H1 (cell line): ENCODE results near the gene SPDEF. TPM values are rescaled to one million over a fixed set of nuclear protein-coding genes. Genes with fewer than 3 reads are reported as not detected.

ENCODE experiments used
- CTCF ChIA-PET: fragments of 300-600 bp; sonication (Branson Sonifier 250); formaldehyde crosslinking; loops from one replicate; lab custom pipeline; 2021; ENCODE audit not compliant: partially characterized antibody; lab: Charles Lee
- POLR2A ChIA-PET: fragments of 300-600 bp; sonication (Branson Sonifier 250); formaldehyde crosslinking; loops from one replicate; lab custom pipeline; 2021; ENCODE audit warnings: inconsistent platforms; ENCODE audit not compliant: partially characterized antibody; lab: Charles Lee
- DNase-seq, 2 experiments: peaks; one replicate each; pipeline versions ENCODE4 v3.0.0 to v3.0.0-alpha.2; 2010 to 2022; ENCODE audit warnings: low spot score in 2 of 2, low read depth in 1 of 2, mixed read lengths in 1 of 2
- FAIRE-seq: peaks from 2 replicates; lab custom pipeline; 2011; peaks lifted over from hg19 to GRCh38; lab: Jason Lieb, UNC
- H2AFZ ChIP-seq: 2 replicates; pipeline ENCODE4 v1.8.1; 2012; ENCODE audit warnings: low read length, inconsistent platforms
- H2AK5ac ChIP-seq: 2 replicates; pipeline ENCODE4 v1.6.1; 2013; ENCODE audit warnings: low read depth, low read length
- H2BK120ac ChIP-seq: replicated peaks from 2 replicates; pipeline ENCODE3; 2013; ENCODE audit warnings: low read depth, low read length, inconsistent platforms
- H2BK12ac ChIP-seq: 2 replicates; pipeline ENCODE4 v1.6.1; 2013; ENCODE audit warnings: low read depth, low read length
- H2BK15ac ChIP-seq: 2 replicates; pipeline ENCODE4 v1.6.1; 2013; ENCODE audit warnings: low read length
- H2BK20ac ChIP-seq: 2 replicates; pipeline ENCODE4 v1.6.1; 2013; ENCODE audit warnings: low read length
- H2BK5ac ChIP-seq: 2 replicates; pipeline ENCODE4 v1.6.1; 2013; ENCODE audit warnings: low read depth, low read length
- H3K14ac ChIP-seq: 2 replicates; pipeline ENCODE4 v1.6.1; 2013; ENCODE audit warnings: inconsistent platforms; ENCODE audit not compliant: insufficient read length
- H3K18ac ChIP-seq: 2 replicates; pipeline ENCODE4 v1.6.1; 2013; ENCODE audit warnings: low read length; ENCODE audit errors: extremely low read depth
- H3K23ac ChIP-seq: 2 replicates; pipeline ENCODE4 v1.6.1; 2013; ENCODE audit warnings: inconsistent platforms; ENCODE audit not compliant: insufficient read length
- H3K23me2 ChIP-seq: 2 replicates; pipeline ENCODE4 v1.6.1; 2013; ENCODE audit warnings: low read depth, low read length
- H3K27ac ChIP-seq: 2 replicates; pipeline ENCODE4 v1.6.1; 2011; ENCODE audit warnings: low read depth, low read length, inconsistent platforms
- H3K27me3 ChIP-seq, 4 experiments: replicated peaks in 1 of 4; 1 replicate in 1 of 4; 2 replicates in 3 of 4; pipeline versions ENCODE4 v1.6.1 to v1.8.1; 2011 to 2013; ENCODE audit warnings: low read length in 3 of 4, mild to moderate bottlenecking in 3 of 4, inconsistent platforms in 2 of 4, mixed read lengths in 2 of 4, moderate library complexity in 1 of 4; ENCODE audit not compliant: control insufficient read depth in 3 of 4, insufficient read depth in 3 of 4; ENCODE audit errors: extremely low read depth in 1 of 4
- H3K36me3 ChIP-seq, 4 experiments: 2 replicates each; pipeline versions ENCODE4 v1.6.1 to v1.8.1; 2011 to 2013; ENCODE audit warnings: mild to moderate bottlenecking in 4 of 4, low read length in 3 of 4, moderate library complexity in 2 of 4, control low read depth in 1 of 4, inconsistent platforms in 1 of 4; ENCODE audit not compliant: insufficient read depth in 4 of 4, control insufficient read depth in 2 of 4
- H3K4ac ChIP-seq: replicated peaks from 2 replicates; pipeline ENCODE3; 2013; ENCODE audit warnings: low read length, low read depth, mixed read lengths, inconsistent platforms; ENCODE audit not compliant: insufficient read length
- H3K4me1 ChIP-seq, 4 experiments: replicated peaks in 1 of 4; 1 replicate in 1 of 4; 2 replicates in 3 of 4; pipeline versions ENCODE4 v1.6.1 to v1.8.1; 2011 to 2013; ENCODE audit warnings: low read length in 3 of 4, inconsistent platforms in 2 of 4, mixed read lengths in 1 of 4; ENCODE audit not compliant: insufficient read depth in 4 of 4, control insufficient read depth in 3 of 4
- H3K4me2 ChIP-seq, 2 experiments: 2 replicates each; pipeline versions ENCODE4 v1.6.1 to v1.8.1; 2011 to 2013; ENCODE audit warnings: low read depth in 2 of 2, low read length in 2 of 2, control low read depth in 1 of 2, inconsistent platforms in 1 of 2, mild to moderate bottlenecking in 1 of 2; ENCODE audit not compliant: insufficient read depth in 1 of 2
- H3K4me3 ChIP-seq, 4 experiments: fragments of 200-600, 300-600 bp in 1 of 4; sonication (generic), shearing (Covaris generic), sonication (Bioruptor Twin) in 1 of 4; 2 replicates each; pipeline versions ENCODE4 v1.5.1 to v1.8.1; 2011 to 2016; ENCODE audit warnings: low read length in 4 of 4, low read depth in 3 of 4, control low read depth in 2 of 4, inconsistent platforms in 2 of 4, mild to moderate bottlenecking in 2 of 4, mixed read lengths in 1 of 4, moderate library complexity in 1 of 4; ENCODE audit not compliant: insufficient read depth in 2 of 4; ENCODE audit errors: extremely low read depth in 1 of 4
- H3K56ac ChIP-seq: replicated peaks from 2 replicates; pipeline ENCODE3; 2013; ENCODE audit warnings: low read depth, mild to moderate bottlenecking, mixed read lengths, low read length, inconsistent platforms; ENCODE audit not compliant: insufficient read length
- H3K79me1 ChIP-seq: 2 replicates; pipeline ENCODE4 v1.6.1; 2013; ENCODE audit warnings: low read depth, low read length, control low read depth
- H3K79me2 ChIP-seq, 2 experiments: 2 replicates each; pipeline versions ENCODE4 v1.6.1 to v1.8.1; 2012 to 2013; ENCODE audit warnings: low read length in 2 of 2, mild to moderate bottlenecking in 2 of 2, inconsistent platforms in 1 of 2; ENCODE audit not compliant: insufficient read depth in 2 of 2, control insufficient read depth in 1 of 2
- H3K9ac ChIP-seq, 4 experiments: replicated peaks in 1 of 4; 1 replicate in 1 of 4; 2 replicates in 3 of 4; pipeline versions ENCODE4 v1.6.1 to v1.8.1; 2011 to 2013; ENCODE audit warnings: low read depth in 3 of 4, low read length in 3 of 4, control low read depth in 2 of 4, mild to moderate bottlenecking in 2 of 4, moderate library complexity in 2 of 4, inconsistent platforms in 1 of 4; ENCODE audit errors: extremely low read depth in 1 of 4
- H3K9me3 ChIP-seq, 2 experiments: 2 replicates each; pipeline versions ENCODE4 v1.6.1 to v1.8.1; 2012 to 2013; ENCODE audit warnings: mild to moderate bottlenecking in 2 of 2, moderate library complexity in 2 of 2, control low read depth in 1 of 2, inconsistent platforms in 1 of 2, low read depth in 1 of 2, low read length in 1 of 2, mixed read lengths in 1 of 2; ENCODE audit not compliant: insufficient read depth in 2 of 2
- H4K20me1 ChIP-seq, 2 experiments: replicated peaks in 1 of 2; 2 replicates each; pipeline versions ENCODE3 to v1.8.1; 2011 to 2013; ENCODE audit warnings: inconsistent platforms in 2 of 2, low read length in 2 of 2, mild to moderate bottlenecking in 1 of 2; ENCODE audit not compliant: insufficient read depth in 2 of 2, control insufficient read depth in 1 of 2
- H4K5ac ChIP-seq: 2 replicates; pipeline ENCODE4 v1.6.1; 2013; ENCODE audit warnings: low read length, low read depth, mixed read lengths, inconsistent platforms; ENCODE audit not compliant: insufficient read length
- H4K8ac ChIP-seq: 2 replicates; pipeline ENCODE4 v1.8.0; 2013; ENCODE audit warnings: mild to moderate bottlenecking, moderate library complexity, low read length, inconsistent platforms; ENCODE audit not compliant: insufficient read depth; ENCODE audit errors: extremely low read depth
- H4K91ac ChIP-seq: replicated peaks from 2 replicates; pipeline ENCODE3; 2013; ENCODE audit warnings: low read length, mixed read lengths, inconsistent platforms; ENCODE audit not compliant: insufficient read length
- BACH1 ChIP-seq: IDR thresholded peaks from 2 replicates; pipeline ENCODE4 v1.6.1; 2012; ENCODE audit warnings: low read length, improper control_type of control experiment
- BRCA1 ChIP-seq: IDR thresholded peaks from 2 replicates; pipeline ENCODE4 v1.6.1; 2012; ENCODE audit warnings: low read depth, low read length, improper control_type of control experiment
- FOSL1 ChIP-seq: IDR thresholded peaks from 2 replicates; pipeline ENCODE4 v1.6.1; 2011; ENCODE audit warnings: mild to moderate bottlenecking, low read depth, low read length, moderate library complexity; ENCODE audit not compliant: insufficient read depth
- JUND ChIP-seq: IDR thresholded peaks from 2 replicates; pipeline ENCODE4 v1.6.1; 2011; ENCODE audit warnings: mild to moderate bottlenecking, improper control_type of control experiment, low read length
- PHF8 ChIP-seq: fragments of 200-600 bp; sonication (generic); conservative IDR thresholded peaks from 2 replicates; pipeline ENCODE4 v1.7.1; 2012; ENCODE audit warnings: low read depth, mild to moderate bottlenecking, inconsistent platforms, low read length, moderate library complexity
- POLR2A ChIP-seq, 2 experiments: IDR thresholded peaks; 1 replicate in 1 of 2; 2 replicates in 1 of 2; pipeline ENCODE4 v1.6.1; 2011; ENCODE audit warnings: low read depth in 2 of 2, low read length in 2 of 2, mild to moderate bottlenecking in 2 of 2; ENCODE audit errors: control extremely low read depth in 1 of 2
- RNF2 ChIP-seq: fragments of 200-900, 300-1000 bp; sonication (generic); IDR thresholded peaks from 2 replicates; pipeline ENCODE4 v1.7.1; 2016; ENCODE audit warnings: borderline replicate concordance, low read depth, mild to moderate bottlenecking, antibody characterized with exemption, low read length; ENCODE audit not compliant: poor library complexity, severe bottlenecking; ENCODE audit errors: missing control alignments
- SIRT6 ChIP-seq: IDR thresholded peaks from one replicate; pipeline ENCODE4 v1.7.1; 2012; ENCODE audit warnings: low read length, inconsistent platforms
- SP1 ChIP-seq: IDR thresholded peaks from 2 replicates; pipeline ENCODE4 v1.6.1; 2011; ENCODE audit warnings: low read depth, low read length
- SUZ12 ChIP-seq: fragments of 200-600 bp; sonication (generic); IDR thresholded peaks from 2 replicates; pipeline ENCODE4 v1.6.1; 2012; ENCODE audit warnings: mild to moderate bottlenecking, inconsistent platforms, low read length, moderate library complexity, mixed read lengths
- TBP ChIP-seq: IDR thresholded peaks from 2 replicates; pipeline ENCODE4 v1.6.1; 2011; ENCODE audit warnings: low read depth, low read length, improper control_type of control experiment
- TEAD4 ChIP-seq: IDR thresholded peaks from 2 replicates; pipeline ENCODE4 v1.6.1; 2012; ENCODE audit warnings: low read depth, low read length, inconsistent platforms, mixed read lengths
- ZNF274 ChIP-seq: IDR thresholded peaks from 2 replicates; pipeline ENCODE4 v1.7.0; 2012; ENCODE audit warnings: low read length, borderline replicate concordance; ENCODE audit errors: extremely low read depth
- WGBS, 2 experiments: shearing (Covaris generic) in 1 of 2; methylation state at CpG; one replicate each; pipeline versions ENCODE4 v1.1.6 to v1.1.7; 2013 to 2015; ENCODE audit warnings: low lambda C conversion rate in 2 of 2, mixed read lengths in 2 of 2, inconsistent platforms in 1 of 2, low coverage in 1 of 2, missing lambda C conversion rate in 1 of 2; ENCODE audit not compliant: insufficient replicate concordance in 2 of 2, insufficient coverage in 1 of 2, insufficient read length in 1 of 2; ENCODE audit errors: extremely low coverage in 1 of 2, missing lambda C conversion rate in 1 of 2; 5-methylcytosine and 5-hydroxymethylcytosine counted together
- polyA plus RNA-seq, 7 experiments: library from polyadenylated mRNA; depleted of rRNA in 3 of 7; stranded (reverse) in 5 of 7; unstranded in 2 of 7; fragments of >200 nt in 5 of 7; fragments of 200-250 nt in 2 of 7; gene quantifications; 1 replicate in 5 of 7; 2 replicates in 1 of 7; 4 replicates in 1 of 7; pipeline versions ENCODE4 v1.2.1 to v1.2.3, GENCODE V29; 2011 to 2013; ENCODE audit warnings: missing spikeins in 2 of 7, mixed read lengths in 2 of 7
- total RNA-seq: library from RNA; stranded (reverse); fragmentation: NEBNext Ultra II Directional; extraction: Animal tissue kit (Norgen Biotek cat#: 25700); gene quantifications from 2 replicates; pipeline ENCODE4 v1.2.1, GENCODE V29; 2021

SPDEF gene
- total and polyA plus RNA-seq, 2 of the 8 experiments (the other 6 are each of a cell fraction or from before 2014, with no cell fraction given), result 0.15 to 0.30 TPM

- H3K79me1 ChIP-seq, result peaks cover 3% of the 10 kb centered on the region; the same call in 1 of the 2 replicates
- H4K20me1 ChIP-seq, result peaks cover 0 to 4% of the 10 kb centered on the region in 2 experiments
- 71% methylated on average over 9 of the region's 12 CpGs; no CpG with 5 or more reads in 1 of the 2 experiments for WGBS, 2 experiments
- no peaks in the 10 kb centered on the region for H3K79me2 ChIP-seq
- no peak overlapping the region for H3K14ac ChIP-seq
- peak overlapping the region; percentile 60 for H3K18ac ChIP-seq
- no peak overlapping the region for H3K23ac ChIP-seq
- H4K8ac ChIP-seq, result no peak overlapping the region
- no peak overlapping the region for H3K4me2 ChIP-seq
- H3K9ac ChIP-seq, result no peak overlapping the region
- H2AK5ac ChIP-seq, result peak overlapping the region; percentile 90
- no peak for TF ChIP-seq SP1
- TF ChIP-seq FOSL1, result no peak
- no peak for TF ChIP-seq ZNF274
- no peak for TF ChIP-seq BRCA1
- no peak for TF ChIP-seq TBP
- no peak for TF ChIP-seq PHF8
- no peak for TF ChIP-seq TEAD4
- no peak for TF ChIP-seq SUZ12
- TF ChIP-seq JUND, result no peak
- TF ChIP-seq SIRT6, result no peak
- no peak for TF ChIP-seq RNF2
- no peak for TF ChIP-seq POLR2A (IDR thresholded peaks at IDR 0.05; ENCODE audit: control extremely low read depth in 1 of 2, low read depth in 2 of 2, low read length in 2 of 2)
- no peak for TF ChIP-seq BACH1
- H3K4me1 ChIP-seq, result peaks cover 0 to 17% (median 9%) of the 10 kb centered on the region in 4 experiments; a peak in 5 of 7 replicates
- no peak overlapping the region for H4K5ac ChIP-seq
- H3K4me3 ChIP-seq, result no peak overlapping the region
- ChIA-PET CTCF (interaction anchor here (1.2 to 4.5 kb wide), 3 partner anchors 17 to 97 kb away, joined by 3 to 23 read pairs (median 8); no protein-coding TSS in a partner anchor), POLR2A (interaction anchor here (1.0 to 1.7 kb wide), 4 partner anchors 14 to 86 kb away, joined by 3 to 5 read pairs (median 4); partner anchors contain the start of gene RPS10)
- H2BK20ac ChIP-seq, result peak overlapping the region; percentile 18; the same call in 1 of the 2 replicates
- no peak overlapping the region for H2BK120ac ChIP-seq
- no peak overlapping the region for H2AFZ ChIP-seq
- H3K36me3 ChIP-seq, result no peaks in the 10 kb centered on the region
- H3K27me3 ChIP-seq, result peaks cover 0 to 6% (median 1%) of the 10 kb centered on the region in 4 experiments; a peak in 2 of 7 replicates
- H2BK5ac ChIP-seq, result peak overlapping the region; percentile 90
- H3K4ac ChIP-seq, result no peak overlapping the region
- H2BK15ac ChIP-seq, result no peak overlapping the region
- FAIRE-seq (no peak), DNase-seq (no peak)
- no peak overlapping the region for H3K27ac ChIP-seq
- H3K9me3 ChIP-seq, result no peaks in the 10 kb centered on the region
- H3K23me2 ChIP-seq, result peaks cover 12% of the 10 kb centered on the region
- H3K56ac ChIP-seq, result no peak overlapping the region
- peak overlapping the region; percentile 25 for H4K91ac ChIP-seq
- H2BK12ac ChIP-seq, result no peak overlapping the region
Measured at GRCh38 chr6:34511915-34512737, 44.0 kb downstream of the SPDEF start.
